Neural crest cell (in vitro differentiated cells): Measurements from ENCODE around the gene MACROD1. TPM values are rescaled to one million over a fixed set of nuclear protein-coding genes. Genes with fewer than 3 reads are reported as not detected.
A peak's percentile ranks its signal among the peaks of the same experiment; 100 is the strongest.

Experiments used
- DNase-seq: peaks from one replicate; pipeline ENCODE4 v3.0.0; 2021; ENCODE audit warnings: low read depth, mixed read lengths, low spot score
- H3K27ac Mint-ChIP-seq: one replicate; pipeline ENCODE4 v1.8.0; 2021; ENCODE audit warnings: mild to moderate bottlenecking, mixed read lengths; ENCODE audit not compliant: unreplicated experiment
- H3K27me3 Mint-ChIP-seq: 2 replicates; pipeline ENCODE4 v1.8.0; 2021; ENCODE audit warnings: low read depth, mild to moderate bottlenecking, mixed read lengths
- H3K36me3 Mint-ChIP-seq: 2 replicates; pipeline ENCODE4 v1.8.0; 2021; ENCODE audit warnings: low read depth, mild to moderate bottlenecking, mixed read lengths
- H3K4me1 Mint-ChIP-seq: 2 replicates; pipeline ENCODE4 v1.8.0; 2021; ENCODE audit warnings: mixed read lengths
- H3K4me3 Mint-ChIP-seq: one replicate; pipeline ENCODE4 v1.8.0; 2021; ENCODE audit warnings: mild to moderate bottlenecking, mixed read lengths
- H3K9me3 Mint-ChIP-seq: 2 replicates; pipeline ENCODE4 v1.8.0; 2021; ENCODE audit warnings: mixed read lengths
- total RNA-seq: library from RNA; stranded (reverse); gene quantifications from 2 replicates; pipeline ENCODE4 v1.2.1, GENCODE V29; 2021
- TF ChIP-seq, protein P1 (sequence below): fragments of 200-600 bp; sonication (generic); conservative IDR thresholded peaks from 2 replicates; pipeline ENCODE4 v1.5.0; 2021; ENCODE audit warnings: antibody characterized with exemption, mild to moderate bottlenecking

MACROD1 gene
- total RNA-seq, 1 donor from 2014 or later, result 26.1 TPM

DNA sequence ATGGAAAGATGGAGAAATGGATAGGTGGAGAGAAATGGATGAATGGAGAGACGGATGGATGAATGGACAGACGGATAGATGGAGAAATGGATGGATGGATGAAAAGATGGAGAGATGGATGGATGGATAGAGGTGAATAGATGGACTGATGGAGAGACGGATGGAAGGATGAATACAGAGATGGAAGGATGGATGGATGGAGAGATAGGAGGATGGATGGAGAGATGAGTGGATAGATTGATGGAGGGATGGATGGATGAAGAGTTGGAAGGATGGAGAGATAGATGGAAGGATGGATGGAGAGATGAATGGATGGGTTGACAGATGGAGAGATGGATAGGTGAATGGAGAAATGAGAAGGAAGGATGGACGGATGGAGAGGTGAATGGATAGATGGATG, 66.5 kb downstream of the MACROD1 start:
- H3K27ac Mint-ChIP-seq, result no peak overlapping the region
- peaks cover 71% of the 10 kb centered on the region for H3K4me1 Mint-ChIP-seq
- TF ChIP-seq, protein P1, sequence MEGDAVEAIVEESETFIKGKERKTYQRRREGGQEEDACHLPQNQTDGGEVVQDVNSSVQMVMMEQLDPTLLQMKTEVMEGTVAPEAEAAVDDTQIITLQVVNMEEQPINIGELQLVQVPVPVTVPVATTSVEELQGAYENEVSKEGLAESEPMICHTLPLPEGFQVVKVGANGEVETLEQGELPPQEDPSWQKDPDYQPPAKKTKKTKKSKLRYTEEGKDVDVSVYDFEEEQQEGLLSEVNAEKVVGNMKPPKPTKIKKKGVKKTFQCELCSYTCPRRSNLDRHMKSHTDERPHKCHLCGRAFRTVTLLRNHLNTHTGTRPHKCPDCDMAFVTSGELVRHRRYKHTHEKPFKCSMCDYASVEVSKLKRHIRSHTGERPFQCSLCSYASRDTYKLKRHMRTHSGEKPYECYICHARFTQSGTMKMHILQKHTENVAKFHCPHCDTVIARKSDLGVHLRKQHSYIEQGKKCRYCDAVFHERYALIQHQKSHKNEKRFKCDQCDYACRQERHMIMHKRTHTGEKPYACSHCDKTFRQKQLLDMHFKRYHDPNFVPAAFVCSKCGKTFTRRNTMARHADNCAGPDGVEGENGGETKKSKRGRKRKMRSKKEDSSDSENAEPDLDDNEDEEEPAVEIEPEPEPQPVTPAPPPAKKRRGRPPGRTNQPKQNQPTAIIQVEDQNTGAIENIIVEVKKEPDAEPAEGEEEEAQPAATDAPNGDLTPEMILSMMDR, result no peak
- no peaks in the 10 kb centered on the region for H3K36me3 Mint-ChIP-seq
- peaks cover 5% of the 10 kb centered on the region for H3K27me3 Mint-ChIP-seq
- no peak overlapping the region for H3K4me3 Mint-ChIP-seq
- H3K9me3 Mint-ChIP-seq, result peaks cover 3% of the 10 kb centered on the region
- no peak for DNase-seq

DNA sequence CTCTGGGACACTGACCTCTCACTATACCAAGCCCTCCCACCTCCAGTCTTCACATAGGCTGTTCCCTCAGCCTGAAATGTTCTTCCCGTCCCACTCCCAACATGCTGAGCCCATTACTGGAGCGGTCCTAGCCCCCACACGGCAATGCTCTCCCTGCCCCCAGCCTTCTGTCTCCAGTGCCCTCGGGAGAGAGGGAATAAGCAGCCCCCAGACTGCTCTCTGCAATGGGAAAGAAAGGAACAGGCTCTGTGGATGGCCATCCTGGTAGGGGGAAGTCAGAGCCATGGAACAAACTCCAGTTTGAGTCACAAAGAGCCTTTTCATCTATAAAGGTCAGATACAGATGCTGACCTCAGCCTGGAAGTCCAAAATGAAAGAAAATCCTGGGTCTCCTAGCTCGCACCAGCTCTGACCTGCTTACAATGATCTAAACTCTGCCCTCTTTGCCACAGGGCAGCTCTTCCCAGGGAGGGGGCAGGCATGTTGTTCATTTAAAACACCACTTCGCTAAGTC, 67.5 kb downstream of the MACROD1 start:
- peaks cover 3% of the 10 kb centered on the region for H3K9me3 Mint-ChIP-seq
- no peaks in the 10 kb centered on the region for H3K36me3 Mint-ChIP-seq

DNA sequence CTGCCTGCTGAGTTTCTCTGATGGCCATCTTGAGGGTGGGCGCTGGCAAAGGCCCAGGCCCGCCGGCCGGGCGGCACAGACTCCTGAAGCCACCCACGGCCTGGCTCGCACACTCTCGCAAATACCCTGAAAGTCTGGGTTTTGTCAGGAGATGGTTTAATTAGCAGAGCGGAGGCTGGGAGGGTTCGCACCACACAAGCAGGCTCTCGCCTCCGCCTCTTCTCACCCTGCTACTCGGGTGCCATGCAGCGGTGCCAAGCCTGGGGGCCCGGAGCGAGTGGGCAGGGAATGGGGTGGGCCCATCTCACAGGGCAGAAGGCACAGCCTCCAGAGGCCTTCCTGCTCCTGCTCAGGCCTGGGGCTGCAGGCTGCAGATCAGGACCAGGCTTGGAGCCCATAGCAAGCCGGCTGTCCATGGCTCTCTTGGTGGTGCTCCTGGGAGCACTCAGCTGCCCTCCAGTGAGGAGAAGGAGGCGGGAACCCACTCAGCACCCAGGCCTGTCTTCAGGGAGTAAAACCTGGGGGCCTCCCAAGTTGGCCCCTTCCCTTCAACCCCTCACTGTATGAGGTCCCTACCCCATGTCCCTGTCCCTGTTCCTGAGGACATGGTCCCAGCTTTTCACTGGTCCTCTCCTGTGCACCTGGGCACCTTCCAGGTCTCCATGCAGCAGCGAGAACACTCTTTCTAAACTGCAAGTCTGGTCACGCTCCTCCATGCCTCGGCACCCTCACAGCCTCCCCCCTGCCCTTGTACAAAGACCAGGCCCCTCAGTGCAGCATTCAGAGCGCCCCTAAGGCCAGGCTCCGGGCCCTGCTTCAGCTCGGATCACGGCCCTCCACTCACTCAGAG, 68.2 kb downstream of the MACROD1 start:
- Mint-ChIP-seq H3K27me3 (peaks cover 5% of the 10 kb centered on the region), H3K4me1 (peaks cover 78% of the 10 kb centered on the region), H3K36me3 (no peaks in the 10 kb centered on the region), H3K4me3 (peak overlapping the region; percentile 79), H3K9me3 (peaks cover 3% of the 10 kb centered on the region), H3K27ac (peak overlapping the region; percentile 96)
- no peak for DNase-seq
- TF ChIP-seq, protein P1, result no peak

More for the DNA sequence above, 67.5 kb downstream of the MACROD1 start:
- H3K27me3 Mint-ChIP-seq, result peaks cover 5% of the 10 kb centered on the region
- no peak for DNase-seq
- TF ChIP-seq, protein P1, result no peak
- peak overlapping the region; percentile 79 for H3K4me3 Mint-ChIP-seq
- H3K4me1 Mint-ChIP-seq, result peaks cover 78% of the 10 kb centered on the region
- H3K27ac Mint-ChIP-seq, result peak overlapping the region; percentile 96

DNA sequence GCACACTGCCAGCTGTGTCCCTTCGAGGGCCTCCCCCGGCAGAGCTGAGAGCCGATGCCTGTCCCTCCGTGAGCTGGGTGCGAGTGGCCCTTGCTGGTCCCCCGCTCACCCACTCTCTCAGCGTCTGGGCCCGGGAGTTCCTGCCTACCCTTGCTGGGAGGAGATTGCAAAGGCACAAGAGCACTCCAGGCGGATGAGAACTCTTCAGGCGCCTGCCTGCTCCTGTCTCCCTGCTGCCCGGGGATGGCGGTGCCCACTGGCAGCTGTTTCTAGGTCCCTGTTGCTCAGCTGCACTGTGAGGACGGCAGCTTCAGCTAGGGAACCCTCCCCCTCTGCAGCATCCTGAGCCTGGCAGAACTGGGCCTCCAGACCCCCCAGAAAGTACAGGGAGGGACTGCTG, 69.1 kb downstream of the MACROD1 start:
- Mint-ChIP-seq H3K4me1 (peaks cover 79% of the 10 kb centered on the region), H3K4me3 (no peak overlapping the region), H3K27me3 (peaks cover 5% of the 10 kb centered on the region), H3K9me3 (peaks cover 3% of the 10 kb centered on the region), H3K36me3 (no peaks in the 10 kb centered on the region), H3K27ac (no peak overlapping the region)
- no peak for DNase-seq
- TF ChIP-seq, protein P1, result no peak

DNA sequence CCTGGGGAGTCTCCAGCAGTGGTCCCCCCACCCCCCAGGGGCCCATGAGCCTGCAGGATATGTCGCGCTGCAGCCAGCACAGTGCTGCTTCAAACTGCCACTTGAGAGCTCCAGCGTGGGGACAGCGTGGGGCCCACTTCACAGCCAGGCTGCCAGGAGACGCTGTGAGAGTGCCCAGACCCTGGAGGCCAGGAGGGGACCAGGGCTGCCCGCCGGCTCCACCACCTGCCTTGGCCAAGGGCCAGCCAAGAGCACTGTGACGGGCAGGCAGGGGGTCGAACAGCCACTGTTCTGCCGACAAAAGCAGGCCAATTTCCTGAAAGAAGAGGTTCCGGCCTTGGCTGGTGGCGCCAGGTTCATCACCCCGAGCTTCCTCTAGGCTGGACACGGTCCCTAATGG, 70.0 kb downstream of the MACROD1 start:
- TF ChIP-seq, protein P1, result no peak
- peaks cover 5% of the 10 kb centered on the region for H3K27me3 Mint-ChIP-seq
- DNase-seq, result no peak
- peaks cover 3% of the 10 kb centered on the region for H3K9me3 Mint-ChIP-seq
- peaks cover 80% of the 10 kb centered on the region for H3K4me1 Mint-ChIP-seq
- no peak overlapping the region for H3K4me3 Mint-ChIP-seq
- no peak overlapping the region for H3K27ac Mint-ChIP-seq
- H3K36me3 Mint-ChIP-seq, result no peaks in the 10 kb centered on the region
